GM12874 (cell line): ENCODE measurements around the gene FGF6.

Source experiments
- CTCF ChIP-seq: IDR thresholded peaks from 2 replicates; pipeline ENCODE4 v1.5.1; 2011; ENCODE audit warnings: low read depth, mild to moderate bottlenecking, control low read depth, low read length, moderate library complexity; ENCODE audit not compliant: insufficient read depth

Gene FGF6

GRCh38 chr12:4392223-4392742 is 53.3 kb downstream of the FGF6 start:
- no peak for TF ChIP-seq CTCF

GRCh38 chr12:4388662-4389061 is 57.0 kb downstream of the FGF6 start:
- no peak for TF ChIP-seq CTCF

GRCh38 chr12:4388032-4388431 is 57.6 kb downstream of the FGF6 start:
- no peak for TF ChIP-seq CTCF

GRCh38 chr12:4387607-4388006 is 58.0 kb downstream of the FGF6 start:
- TF ChIP-seq CTCF = no peak

- no peak for TF ChIP-seq CTCF
Measured at GRCh38 chr12:4386801-4387200, 58.8 kb downstream of the FGF6 start.
